Neural crest cell (in vitro differentiated cells): ENCODE measurements around the gene UBE3B. TPM values are rescaled to one million over a fixed set of nuclear protein-coding genes. Genes with fewer than 3 reads are reported as not detected.
"Not testable (repeated sequence)": the region's sequence is repeated elsewhere in the genome, so short reads cannot be mapped to it uniquely, and the experiment has no call there.

ENCODE experiments used
- DNase-seq: peaks from one replicate; pipeline ENCODE4 v3.0.0; 2021; ENCODE audit warnings: low read depth, mixed read lengths, low spot score
- H3K27ac Mint-ChIP-seq: one replicate; pipeline ENCODE4 v1.8.0; 2021; ENCODE audit warnings: mild to moderate bottlenecking, mixed read lengths; ENCODE audit not compliant: unreplicated experiment
- H3K27me3 Mint-ChIP-seq: 2 replicates; pipeline ENCODE4 v1.8.0; 2021; ENCODE audit warnings: low read depth, mild to moderate bottlenecking, mixed read lengths
- H3K36me3 Mint-ChIP-seq: 2 replicates; pipeline ENCODE4 v1.8.0; 2021; ENCODE audit warnings: low read depth, mild to moderate bottlenecking, mixed read lengths
- H3K4me1 Mint-ChIP-seq: 2 replicates; pipeline ENCODE4 v1.8.0; 2021; ENCODE audit warnings: mixed read lengths
- H3K4me3 Mint-ChIP-seq: one replicate; pipeline ENCODE4 v1.8.0; 2021; ENCODE audit warnings: mild to moderate bottlenecking, mixed read lengths
- H3K9me3 Mint-ChIP-seq: 2 replicates; pipeline ENCODE4 v1.8.0; 2021; ENCODE audit warnings: mixed read lengths
- CTCF ChIP-seq: fragments of 200-600 bp; sonication (generic); conservative IDR thresholded peaks from 2 replicates; pipeline ENCODE4 v1.5.0; 2021; ENCODE audit warnings: antibody characterized with exemption, mild to moderate bottlenecking
- total RNA-seq: library from RNA; stranded (reverse); gene quantifications from 2 replicates; pipeline ENCODE4 v1.2.1, GENCODE V29; 2021

The UBE3B gene
- total RNA-seq, 1 donor from 2014 or later: 35.9 TPM

GRCh38 chr12:109433618-109434017 lies 43.8 kb upstream of the UBE3B start:
- no peaks in the 10 kb centered on the region for H3K9me3 Mint-ChIP-seq
- peaks cover 12% of the 10 kb centered on the region for H3K4me1 Mint-ChIP-seq
- no peaks in the 10 kb centered on the region for H3K27me3 Mint-ChIP-seq
- no peaks in the 10 kb centered on the region for H3K36me3 Mint-ChIP-seq
- DNase-seq: no peak
- no peak overlapping the region for H3K4me3 Mint-ChIP-seq
- H3K27ac Mint-ChIP-seq: no peak overlapping the region
- no peak for TF ChIP-seq CTCF

- Mint-ChIP-seq H3K36me3 (no peaks in the 10 kb centered on the region), H3K4me1 (peaks cover 12% of the 10 kb centered on the region), H3K27me3 (no peaks in the 10 kb centered on the region), H3K9me3 (no peaks in the 10 kb centered on the region), H3K4me3 (no peak overlapping the region), H3K27ac (no peak overlapping the region)
- no peak for DNase-seq
- no peak for TF ChIP-seq CTCF
These were observed 42.9 kb upstream of the UBE3B start for GRCh38 chr12:109434582-109434981.

- Mint-ChIP-seq H3K4me1 (peaks cover 17% of the 10 kb centered on the region), H3K4me3 (no peak overlapping the region), H3K36me3 (no peaks in the 10 kb centered on the region)
These were observed 41.8 kb upstream of the UBE3B start for GRCh38 chr12:109435428-109436187.

DNA sequence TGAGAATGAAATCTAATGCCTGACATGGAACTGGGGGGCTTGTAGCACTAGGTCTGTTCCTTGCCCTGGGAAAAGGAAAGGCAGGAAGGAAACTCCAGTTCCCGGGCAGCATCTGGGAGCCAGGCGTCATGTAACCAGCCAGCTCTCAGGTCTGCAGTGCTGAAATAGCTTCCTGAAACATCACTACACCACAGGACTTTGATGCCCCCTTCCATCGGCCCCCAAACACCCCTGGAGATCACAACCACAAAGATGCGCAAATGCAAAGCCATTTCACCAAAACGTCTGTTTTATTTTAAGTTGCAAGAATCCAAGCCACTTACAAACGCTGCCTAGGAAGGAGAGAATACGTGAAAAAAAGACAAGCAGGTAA lies 41.3 kb upstream of the UBE3B start:
- DNase-seq: no peak
- H3K4me3 Mint-ChIP-seq: no peak overlapping the region
- TF ChIP-seq CTCF: no peak

More at GRCh38 chr12:109435428-109436187, 41.8 kb upstream of the UBE3B start:
- Mint-ChIP-seq H3K27me3 (no peaks in the 10 kb centered on the region), H3K9me3 (no peaks in the 10 kb centered on the region), H3K27ac (no peak overlapping the region)
- DNase-seq: no peak
- no peak for TF ChIP-seq CTCF

GRCh38 chr12:109439181-109439580 lies 38.3 kb upstream of the UBE3B start:
- H3K27me3 Mint-ChIP-seq: no peaks in the 10 kb centered on the region
- H3K27ac Mint-ChIP-seq: no peak overlapping the region
- H3K9me3 Mint-ChIP-seq: no peaks in the 10 kb centered on the region
- no peak for TF ChIP-seq CTCF
- no peak overlapping the region for H3K4me3 Mint-ChIP-seq
- no peaks in the 10 kb centered on the region for H3K36me3 Mint-ChIP-seq
- peaks cover 5% of the 10 kb centered on the region for H3K4me1 Mint-ChIP-seq
- no peak for DNase-seq

More for the DNA sequence above, 41.3 kb upstream of the UBE3B start:
- H3K36me3 Mint-ChIP-seq: no peaks in the 10 kb centered on the region
- no peaks in the 10 kb centered on the region for H3K27me3 Mint-ChIP-seq
- no peak overlapping the region for H3K27ac Mint-ChIP-seq
- no peaks in the 10 kb centered on the region for H3K9me3 Mint-ChIP-seq
- peaks cover 17% of the 10 kb centered on the region for H3K4me1 Mint-ChIP-seq

- H3K4me1 Mint-ChIP-seq, H3K4me3 Mint-ChIP-seq, H3K27me3 Mint-ChIP-seq, H3K9me3 Mint-ChIP-seq, H3K36me3 Mint-ChIP-seq, DNase-seq, H3K27ac Mint-ChIP-seq: not testable (repeated sequence)
These were observed 37.5 kb upstream of the UBE3B start for GRCh38 chr12:109439951-109440350.
